Loucy (cell line): ENCODE results near the gene CDC37L1.
A peak's percentile ranks its signal among the peaks of the same experiment; 100 is the strongest.
"Not testable (repeated sequence)": the region's sequence is repeated elsewhere in the genome, so short reads cannot be mapped to it uniquely, and the experiment has no call there.

Source experiments
- H2AFZ ChIP-seq: fragments of 200-600 bp; sonication (generic); 2 replicates; pipeline ENCODE4 v1.6.0; 2016; ENCODE audit warnings: antibody characterized with exemption, mild to moderate bottlenecking, low read length, moderate library complexity
- H3F3A ChIP-seq: fragments of 200-600 bp; 2 replicates; pipeline ENCODE4 v1.6.0; 2016; ENCODE audit warnings: antibody characterized with exemption, low read depth, mild to moderate bottlenecking
- H3K27me3 ChIP-seq: fragments of 200-600 bp; sonication (generic); 2 replicates; pipeline ENCODE4 v1.6.1; 2014; ENCODE audit warnings: low read length, mild to moderate bottlenecking; ENCODE audit not compliant: insufficient read depth, poor library complexity, severe bottlenecking
- H3K36me3 ChIP-seq: fragments of 200-600 bp; sonication (generic); 2 replicates; pipeline ENCODE4 v1.6.1; 2016; ENCODE audit warnings: low read length; ENCODE audit not compliant: insufficient read depth
- H3K4me1 ChIP-seq: fragments of 200-600 bp; sonication (generic); 2 replicates; pipeline ENCODE4 v1.5.1; 2014; ENCODE audit warnings: low read length, mild to moderate bottlenecking; ENCODE audit not compliant: insufficient read depth, poor library complexity, severe bottlenecking
- H3K4me2 ChIP-seq: fragments of 200-600 bp; sonication (generic); 2 replicates; pipeline ENCODE4 v1.6.0; 2014; ENCODE audit warnings: antibody characterized with exemption, low read length, low read depth, mild to moderate bottlenecking; ENCODE audit not compliant: poor library complexity, severe bottlenecking
- H3K4me3 ChIP-seq: fragments of 200-600 bp; sonication (generic); 2 replicates; pipeline ENCODE4 v1.5.1; 2014; ENCODE audit warnings: low read length, mild to moderate bottlenecking, mixed read lengths; ENCODE audit not compliant: poor library complexity, severe bottlenecking
- H3K79me2 ChIP-seq: fragments of 200-600 bp; sonication (generic); 2 replicates; pipeline ENCODE4 v1.6.1; 2014; ENCODE audit warnings: low read length; ENCODE audit not compliant: insufficient read depth
- H3K9ac ChIP-seq: fragments of 200-600 bp; sonication (generic); 2 replicates; pipeline ENCODE4 v1.6.0; 2014; ENCODE audit warnings: mild to moderate bottlenecking, low read depth, low read length, moderate library complexity; ENCODE audit not compliant: poor library complexity, severe bottlenecking
- H3K9me2 ChIP-seq: fragments of 200-600 bp; sonication (generic); replicated peaks from 2 replicates; pipeline ENCODE4 v1.6.1; 2016; ENCODE audit warnings: low read depth, low read length, mixed read lengths
- H3K9me3 ChIP-seq: fragments of 200-600 bp; sonication (generic); 2 replicates; pipeline ENCODE4 v1.6.1; 2014; ENCODE audit warnings: mild to moderate bottlenecking, antibody characterized with exemption, low read length, low read depth; ENCODE audit not compliant: insufficient read depth
- H4K20me1 ChIP-seq: fragments of 200-600 bp; sonication (generic); 2 replicates; pipeline ENCODE4 v1.6.0; 2014; ENCODE audit warnings: antibody characterized with exemption, low read length, mild to moderate bottlenecking; ENCODE audit not compliant: insufficient read depth, poor library complexity, severe bottlenecking
- CTCF ChIP-seq: fragments of 200-600 bp; sonication (generic); conservative IDR thresholded peaks from 2 replicates; pipeline ENCODE4 v1.5.1; 2014; ENCODE audit warnings: mild to moderate bottlenecking, antibody characterized with exemption, low read length
- EZH2phosphoT487 ChIP-seq: fragments of 200-600 bp; IDR thresholded peaks from 2 replicates; pipeline ENCODE4 v1.6.1; 2018; ENCODE audit warnings: antibody characterized with exemption, mild to moderate bottlenecking, moderate library complexity, borderline replicate concordance

The CDC37L1 gene

GRCh38 chr9:4750023-4750673 lies 70.8 kb downstream of the CDC37L1 start:
- Histone ChIP-seq H2AFZ (no peak overlapping the region), H3K27me3 (no peaks in the 10 kb centered on the region), H3K9me2 (no peaks in the 10 kb centered on the region), H3K4me1 (no peaks in the 10 kb centered on the region), H4K20me1 (no peaks in the 10 kb centered on the region), H3K79me2 (no peaks in the 10 kb centered on the region), H3K36me3 (no peaks in the 10 kb centered on the region), H3K9me3 (no peaks in the 10 kb centered on the region), H3F3A (no peaks in the 10 kb centered on the region), H3K4me3 (no peak overlapping the region), H3K9ac (no peak overlapping the region), H3K4me2 (no peak overlapping the region)
- TF ChIP-seq CTCF (peak; percentile 73), EZH2phosphoT487 (no peak)

DNA sequence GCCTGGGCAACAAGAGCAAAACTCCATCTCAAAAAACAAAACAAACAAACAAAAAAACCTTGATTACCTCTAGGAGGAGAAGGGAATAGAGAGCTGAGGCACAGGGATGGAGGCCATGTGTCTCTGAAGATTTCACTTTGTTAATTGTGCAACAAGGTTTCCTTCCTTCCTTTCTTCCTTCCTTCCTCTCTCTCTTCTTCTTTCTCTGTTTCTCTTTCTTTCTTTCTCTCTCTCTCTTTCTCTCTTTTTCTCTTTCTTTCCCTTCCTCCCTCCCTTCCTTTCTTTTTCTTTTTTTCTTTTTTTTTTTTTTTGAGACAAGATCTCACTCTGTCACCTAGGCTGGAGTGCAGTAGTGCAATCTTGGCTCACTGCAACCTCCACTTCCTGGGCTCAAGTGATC lies 75.2 kb downstream of the CDC37L1 start:
- not testable (repeated sequence) for H2AFZ ChIP-seq, H4K20me1 ChIP-seq, H3F3A ChIP-seq, H3K4me1 ChIP-seq, H3K36me3 ChIP-seq, H3K4me2 ChIP-seq, H3K9me2 ChIP-seq, H3K9ac ChIP-seq, H3K4me3 ChIP-seq, H3K9me3 ChIP-seq, H3K79me2 ChIP-seq, H3K27me3 ChIP-seq

GRCh38 chr9:4755026-4755609 lies 75.7 kb downstream of the CDC37L1 start:
- no peak overlapping the region for H3K9ac ChIP-seq
- no peak overlapping the region for H3K4me2 ChIP-seq
- no peak for TF ChIP-seq EZH2phosphoT487
- no peak for TF ChIP-seq CTCF
- no peaks in the 10 kb centered on the region for H3K79me2 ChIP-seq
- H4K20me1 ChIP-seq: no peaks in the 10 kb centered on the region
- H3K27me3 ChIP-seq: no peaks in the 10 kb centered on the region
- no peaks in the 10 kb centered on the region for H3K36me3 ChIP-seq
- no peak overlapping the region for H2AFZ ChIP-seq
- H3K9me3 ChIP-seq: no peaks in the 10 kb centered on the region
- H3K4me3 ChIP-seq: no peak overlapping the region
- no peaks in the 10 kb centered on the region for H3F3A ChIP-seq
- no peaks in the 10 kb centered on the region for H3K9me2 ChIP-seq
- H3K4me1 ChIP-seq: no peaks in the 10 kb centered on the region

- Histone ChIP-seq H3K4me3 (no peak overlapping the region), H3K9me3 (no peaks in the 10 kb centered on the region), H3K79me2 (no peaks in the 10 kb centered on the region), H3K9me2 (no peaks in the 10 kb centered on the region), H3K9ac (no peak overlapping the region), H3F3A (no peaks in the 10 kb centered on the region), H2AFZ (no peak overlapping the region), H3K36me3 (no peaks in the 10 kb centered on the region), H3K27me3 (no peaks in the 10 kb centered on the region), H4K20me1 (no peaks in the 10 kb centered on the region), H3K4me2 (no peak overlapping the region), H3K4me1 (no peaks in the 10 kb centered on the region)
- TF ChIP-seq CTCF (no peak), EZH2phosphoT487 (no peak)
Observed at GRCh38 chr9:4756420-4756819, 77.1 kb downstream of the CDC37L1 start.
